Caki2 (cell line): ENCODE results near the gene HNRNPA0. TPM values are rescaled to one million over a fixed set of nuclear protein-coding genes. Genes with fewer than 3 reads are reported as not detected.

ENCODE experiments used
- DNase-seq: peaks from one replicate; pipeline ENCODE4 v3.0.0-alpha.2; 2015; ENCODE audit warnings: low read depth
- in situ Hi-C: cut with HindIII; loops from 2 replicates; pipeline ENCODE4 v1.10.0; 2016; ENCODE audit warnings: low sequenced_read_pairs, low pct_unique_long_range_greater_than_20kb, mixed read lengths
- total RNA-seq: library from RNA; depleted of rRNA; stranded (reverse); fragments of >200 nt; shearing (Covaris generic); gene quantifications from 2 replicates; pipeline ENCODE4 v1.2.3, GENCODE V29; 2014; ENCODE audit warnings: low replicate concordance

Gene HNRNPA0
- total RNA-seq, 1 experiment from 2014 or later, result 50.5 TPM

- in situ Hi-C loops, result no loop called here
- no peak for DNase-seq
These were observed 20.2 kb downstream of the HNRNPA0 start for GRCh38 chr5:137733922-137734321.

- in situ Hi-C loops, result no loop called here
- DNase-seq, result peak; percentile 12
These were observed 21.2 kb downstream of the HNRNPA0 start for GRCh38 chr5:137733006-137733405.

- no peak for DNase-seq
- in situ Hi-C loops, result no loop called here
These were observed 23.0 kb downstream of the HNRNPA0 start for GRCh38 chr5:137731176-137731575.

GRCh38 chr5:137730336-137730735 lies 23.8 kb downstream of the HNRNPA0 start:
- DNase-seq, result no peak

GRCh38 chr5:137728048-137728447 lies 26.1 kb downstream of the HNRNPA0 start:
- in situ Hi-C loops, result no loop called here
- no peak for DNase-seq

More at GRCh38 chr5:137730336-137730735, 23.8 kb downstream of the HNRNPA0 start:
- in situ Hi-C loops, result no loop called here

- in situ Hi-C loops, result no loop called here
- no peak for DNase-seq
These were observed 26.5 kb downstream of the HNRNPA0 start for GRCh38 chr5:137727623-137728022.

- in situ Hi-C loops, result no loop called here
- DNase-seq, result no peak
These were observed 29.9 kb downstream of the HNRNPA0 start for GRCh38 chr5:137724251-137724650.

GRCh38 chr5:137718611-137719010 lies 35.6 kb downstream of the HNRNPA0 start:
- DNase-seq, result no peak
- in situ Hi-C loops, result no loop called here

- in situ Hi-C loops, result no loop called here
- DNase-seq, result no peak
These were observed 37.8 kb downstream of the HNRNPA0 start for GRCh38 chr5:137716337-137716736.

- in situ Hi-C loops, result no loop called here
These were observed 38.7 kb downstream of the HNRNPA0 start for GRCh38 chr5:137715456-137715855.

GRCh38 chr5:137714946-137715345 lies 39.2 kb downstream of the HNRNPA0 start:
- DNase-seq, result no peak
- in situ Hi-C loops, result no loop called here

More at GRCh38 chr5:137715456-137715855, 38.7 kb downstream of the HNRNPA0 start:
- DNase-seq, result no peak

- in situ Hi-C loops, result no loop called here
- DNase-seq, result no peak
These were observed 39.7 kb downstream of the HNRNPA0 start for GRCh38 chr5:137714494-137714893.

GRCh38 chr5:137712139-137712667 lies 42.0 kb downstream of the HNRNPA0 start:
- no peak for DNase-seq
- in situ Hi-C loops, result no loop called here

GRCh38 chr5:137710086-137710485 lies 44.1 kb downstream of the HNRNPA0 start:
- in situ Hi-C loops, result no loop called here

GRCh38 chr5:137708796-137709559 lies 45.2 kb downstream of the HNRNPA0 start:
- in situ Hi-C loops, result no loop called here

More at GRCh38 chr5:137710086-137710485, 44.1 kb downstream of the HNRNPA0 start:
- DNase-seq, result no peak

GRCh38 chr5:137708062-137708461 lies 46.1 kb downstream of the HNRNPA0 start:
- in situ Hi-C loops, result no loop called here
- no peak for DNase-seq

More at GRCh38 chr5:137708796-137709559, 45.2 kb downstream of the HNRNPA0 start:
- DNase-seq, result no peak

GRCh38 chr5:137706841-137707240 lies 47.3 kb downstream of the HNRNPA0 start:
- in situ Hi-C loops, result no loop called here
- DNase-seq, result no peak

GRCh38 chr5:137705106-137705505 lies 49.1 kb downstream of the HNRNPA0 start:
- in situ Hi-C loops, result no loop called here
- no peak for DNase-seq

- in situ Hi-C loops, result no loop called here
- no peak for DNase-seq
These were observed 50.6 kb downstream of the HNRNPA0 start for GRCh38 chr5:137703565-137703964.

GRCh38 chr5:137700282-137700680 lies 53.9 kb downstream of the HNRNPA0 start:
- DNase-seq, result no peak
- in situ Hi-C loops, result no loop called here
